ENCODE results near the gene TCF7L1.

The TCF7L1 gene

DNA sequence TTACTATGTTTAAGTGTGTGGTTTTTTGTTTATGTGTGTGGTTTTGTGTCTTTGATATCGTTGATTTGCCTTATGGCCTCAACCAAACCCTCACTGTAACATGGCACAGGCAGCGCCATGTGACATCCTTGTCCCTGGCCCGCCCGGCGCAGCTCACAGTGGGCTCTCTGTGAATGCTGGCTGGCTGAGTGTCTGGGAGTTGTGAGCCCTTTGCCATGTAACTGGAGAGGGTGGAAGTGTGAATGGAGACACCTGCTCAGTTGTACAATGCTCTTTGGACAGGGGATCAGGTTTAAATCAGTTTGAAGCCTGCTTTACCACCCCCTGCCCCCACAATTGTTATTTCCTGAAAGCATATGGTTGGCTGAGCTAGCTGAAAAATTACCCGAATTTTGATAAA is 41.8 kb downstream of the TCF7L1 start:
- DNase-seq (ENCODE audit: low read depth, low spot score), result no peak
- TF ChIP-seq, protein P1, sequence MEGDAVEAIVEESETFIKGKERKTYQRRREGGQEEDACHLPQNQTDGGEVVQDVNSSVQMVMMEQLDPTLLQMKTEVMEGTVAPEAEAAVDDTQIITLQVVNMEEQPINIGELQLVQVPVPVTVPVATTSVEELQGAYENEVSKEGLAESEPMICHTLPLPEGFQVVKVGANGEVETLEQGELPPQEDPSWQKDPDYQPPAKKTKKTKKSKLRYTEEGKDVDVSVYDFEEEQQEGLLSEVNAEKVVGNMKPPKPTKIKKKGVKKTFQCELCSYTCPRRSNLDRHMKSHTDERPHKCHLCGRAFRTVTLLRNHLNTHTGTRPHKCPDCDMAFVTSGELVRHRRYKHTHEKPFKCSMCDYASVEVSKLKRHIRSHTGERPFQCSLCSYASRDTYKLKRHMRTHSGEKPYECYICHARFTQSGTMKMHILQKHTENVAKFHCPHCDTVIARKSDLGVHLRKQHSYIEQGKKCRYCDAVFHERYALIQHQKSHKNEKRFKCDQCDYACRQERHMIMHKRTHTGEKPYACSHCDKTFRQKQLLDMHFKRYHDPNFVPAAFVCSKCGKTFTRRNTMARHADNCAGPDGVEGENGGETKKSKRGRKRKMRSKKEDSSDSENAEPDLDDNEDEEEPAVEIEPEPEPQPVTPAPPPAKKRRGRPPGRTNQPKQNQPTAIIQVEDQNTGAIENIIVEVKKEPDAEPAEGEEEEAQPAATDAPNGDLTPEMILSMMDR (IDR thresholded peaks at IDR 0.05; ENCODE audit: low read depth, low read length), result no peak
- in situ Hi-C loops (cut with HindIII; ENCODE audit: low sequenced_read_pairs), result no loop called here
- H3K4me3 ChIP-seq (ENCODE audit: low read depth, low read length), result no peak overlapping the region

DNA sequence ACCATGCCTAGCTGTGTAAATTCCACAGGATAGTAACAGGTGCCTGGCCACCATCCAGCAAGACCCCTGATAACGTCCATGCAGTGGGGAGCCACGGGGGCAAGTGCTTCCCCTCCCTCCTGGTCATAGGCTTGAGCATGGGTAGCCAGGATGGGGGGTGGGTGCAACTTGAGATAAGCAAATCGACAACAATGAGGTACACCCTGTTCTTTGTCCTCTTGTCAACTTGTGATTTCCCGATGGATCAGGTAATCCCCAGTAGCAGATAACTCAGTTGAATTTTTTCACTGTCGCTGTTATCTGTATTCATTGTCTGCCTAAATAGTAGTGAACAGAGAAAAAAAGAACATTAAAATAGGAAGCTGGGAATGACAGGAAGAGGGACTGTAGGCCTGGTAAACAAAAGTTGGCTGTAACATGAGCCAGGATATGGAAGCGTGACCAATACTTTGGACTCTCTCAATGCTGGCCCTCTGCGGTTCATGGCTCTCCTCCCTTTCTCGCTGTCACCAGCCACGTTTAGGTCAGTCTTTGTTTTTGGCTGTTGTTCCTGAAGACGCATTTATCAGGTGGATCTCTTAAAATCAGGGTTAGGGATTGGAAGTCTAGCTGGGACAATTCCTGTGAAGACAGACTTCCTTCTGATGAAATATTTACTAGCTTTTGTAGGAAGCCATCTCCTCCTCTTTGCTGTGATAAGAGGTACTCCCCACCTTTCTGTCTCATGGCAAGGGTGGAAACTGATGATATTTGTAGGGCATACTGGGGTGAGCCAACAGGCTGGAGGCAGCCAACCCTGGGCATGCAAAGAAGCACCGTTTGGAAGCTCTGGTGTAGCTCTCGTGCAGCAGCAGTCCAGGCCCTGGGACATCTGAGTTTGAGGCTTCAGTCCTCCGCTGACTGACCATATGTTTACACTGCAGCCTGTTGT is 42.4 kb downstream of the TCF7L1 start:
- in situ Hi-C loops (cut with HindIII; ENCODE audit: low sequenced_read_pairs), result no loop called here
- TF ChIP-seq, protein P1 (IDR thresholded peaks at IDR 0.05; ENCODE audit: low read depth, low read length), result no peak
- no peak overlapping the region for H3K4me3 ChIP-seq (ENCODE audit: low read depth, low read length)
- DNase-seq (ENCODE audit: low read depth, low spot score), result peak; percentile 73

DNA sequence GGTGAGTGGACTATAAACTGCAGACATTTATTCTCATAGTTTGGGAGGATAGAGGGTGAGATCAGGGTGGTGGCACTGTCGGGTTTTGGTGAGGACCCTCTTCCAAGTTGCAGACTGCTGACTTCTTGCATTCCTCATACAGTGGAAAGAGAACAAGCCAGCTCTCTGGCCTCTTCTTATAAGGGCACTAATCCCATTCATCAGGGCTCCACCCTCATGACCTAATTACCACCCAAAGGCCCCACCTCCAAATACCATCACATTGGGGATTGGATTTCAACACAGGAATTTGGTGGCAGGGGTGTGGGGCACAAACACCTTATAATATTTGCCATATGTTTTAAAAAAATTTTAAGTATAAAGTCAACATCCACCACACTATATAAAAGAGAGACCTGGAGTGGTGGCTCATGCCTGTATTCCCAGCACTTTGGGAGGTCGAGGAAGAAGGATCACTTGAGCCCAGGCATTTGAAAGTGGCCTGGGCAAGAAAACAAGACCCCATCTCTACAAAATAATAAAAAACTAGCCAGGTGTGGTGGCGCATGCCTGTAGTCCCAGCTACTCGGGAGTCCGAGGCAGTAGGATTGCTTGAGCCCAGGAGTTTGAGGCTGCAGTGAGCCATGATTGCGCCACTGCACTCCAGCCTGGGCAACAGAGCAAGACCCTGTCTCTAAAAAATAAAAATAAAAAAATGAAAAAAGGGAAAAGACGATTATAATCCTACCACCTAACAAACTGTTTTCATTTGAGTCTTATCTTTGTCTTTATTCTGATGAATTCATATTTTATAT is 44.0 kb downstream of the TCF7L1 start:
- H3K4me3 ChIP-seq (ENCODE audit: low read depth, low read length), result no peak overlapping the region
- no peak for DNase-seq (ENCODE audit: low read depth, low spot score)
- TF ChIP-seq, protein P1 (IDR thresholded peaks at IDR 0.05; ENCODE audit: low read depth, low read length), result no peak
- in situ Hi-C loops (cut with HindIII; ENCODE audit: low sequenced_read_pairs), result no loop called here

DNA sequence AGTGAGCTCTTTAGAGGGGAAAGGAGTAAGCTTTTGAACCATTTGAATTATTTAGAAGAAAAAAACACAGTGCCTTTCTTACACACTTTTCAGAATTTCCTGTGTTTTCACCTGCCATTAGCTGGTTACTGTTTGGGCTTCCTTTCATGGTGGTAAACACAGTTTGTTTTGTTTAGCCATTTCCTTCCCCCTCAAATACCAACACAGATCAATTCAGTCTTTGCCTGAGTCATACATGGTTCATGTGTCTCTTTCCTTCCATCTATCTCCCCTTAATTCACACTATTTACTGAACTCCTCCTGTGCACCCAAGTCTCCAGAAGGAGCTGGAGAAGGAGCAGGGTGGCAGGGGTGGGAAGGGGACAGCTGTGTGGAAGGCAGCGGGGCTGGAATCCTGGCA is 45.0 kb downstream of the TCF7L1 start:
- in situ Hi-C loops (cut with HindIII; ENCODE audit: low sequenced_read_pairs), result no loop called here
- H3K4me3 ChIP-seq (ENCODE audit: low read depth, low read length), result no peak overlapping the region
- TF ChIP-seq, protein P1 (IDR thresholded peaks at IDR 0.05; ENCODE audit: low read depth, low read length), result no peak
- no peak for DNase-seq (ENCODE audit: low read depth, low spot score)

DNA sequence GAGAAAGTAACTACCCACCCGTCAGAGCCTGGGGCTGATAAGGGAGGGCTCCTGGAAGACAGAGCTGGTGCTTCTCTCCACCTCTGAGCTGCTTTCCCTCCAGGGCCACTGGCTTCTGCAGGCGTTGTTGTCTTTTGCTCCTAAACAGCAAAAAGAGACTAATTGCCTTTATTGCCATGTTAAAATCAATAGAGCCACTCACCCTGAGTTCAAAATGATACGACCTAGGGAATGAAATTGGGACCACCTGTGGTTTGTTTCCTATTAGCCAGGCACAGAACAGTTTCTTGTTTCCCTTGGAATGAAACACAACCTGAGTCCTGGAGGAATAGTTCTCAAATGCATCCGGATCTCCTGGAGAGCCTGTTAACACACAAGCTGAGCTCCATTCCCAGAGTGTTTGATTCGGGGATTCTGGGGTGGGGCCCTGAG is 45.8 kb downstream of the TCF7L1 start:
- DNase-seq (ENCODE audit: low read depth, low spot score), result no peak
- TF ChIP-seq, protein P1 (IDR thresholded peaks at IDR 0.05; ENCODE audit: low read depth, low read length), result no peak
- no peak overlapping the region for H3K4me3 ChIP-seq (ENCODE audit: low read depth, low read length)
- in situ Hi-C loops (cut with HindIII; ENCODE audit: low sequenced_read_pairs), result no loop called here

DNA sequence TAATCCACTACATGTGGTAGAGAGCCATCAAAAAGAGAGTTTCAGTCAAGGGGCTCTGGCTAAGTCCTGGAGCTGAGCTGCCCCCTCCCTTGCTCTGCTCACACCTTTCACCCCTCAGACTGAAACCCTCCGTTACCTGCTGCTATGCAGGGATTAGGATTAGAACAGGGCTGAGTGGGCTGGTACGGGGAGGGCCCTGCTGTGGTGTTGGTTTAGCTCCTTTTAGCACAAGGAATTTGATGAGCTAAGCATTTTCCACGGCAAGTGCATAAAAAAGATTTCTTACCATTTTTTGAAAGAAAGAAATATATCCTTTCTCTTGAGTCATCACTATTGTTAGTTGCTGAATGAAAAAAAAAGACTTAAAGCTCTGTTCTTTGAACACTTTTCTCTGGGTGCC is 46.3 kb downstream of the TCF7L1 start:
- no peak overlapping the region for H3K4me3 ChIP-seq (ENCODE audit: low read depth, low read length)
- TF ChIP-seq, protein P1 (IDR thresholded peaks at IDR 0.05; ENCODE audit: low read depth, low read length), result no peak
- DNase-seq (ENCODE audit: low read depth, low spot score), result peak; percentile 30
- in situ Hi-C loops (cut with HindIII; ENCODE audit: low sequenced_read_pairs), result no loop called here
